GM19025 (cell line): ENCODE data around the gene FMNL2.
"Not testable (repeated sequence)": the region's sequence is repeated elsewhere in the genome, so short reads cannot be mapped to it uniquely, and the experiment has no call there.

Experiments
- ATAC-seq: cut with Tn5 transposase; IDR thresholded peaks from one replicate; pipeline ENCODE4 v1.9.1; 2021; ENCODE audit warnings: mild to moderate bottlenecking, low read depth, moderate library complexity; ENCODE audit not compliant: unreplicated experiment

The FMNL2 gene

GRCh38 chr2:152510621-152511020 is 175.6 kb downstream of the FMNL2 start:
- no peak for ATAC-seq

- no peak for ATAC-seq
Measured at GRCh38 chr2:152511981-152512380, 177.0 kb downstream of the FMNL2 start.

- ATAC-seq: no peak
Measured at GRCh38 chr2:152513029-152513428, 178.1 kb downstream of the FMNL2 start.

- ATAC-seq: no peak
Measured at GRCh38 chr2:152513681-152514080, 178.7 kb downstream of the FMNL2 start.

GRCh38 chr2:152518034-152518433 is 183.1 kb downstream of the FMNL2 start:
- ATAC-seq: no peak

GRCh38 chr2:152518641-152519580 is 183.9 kb downstream of the FMNL2 start:
- ATAC-seq: no peak

GRCh38 chr2:152519581-152519952 is 184.6 kb downstream of the FMNL2 start:
- ATAC-seq: no peak

- no peak for ATAC-seq
Measured at GRCh38 chr2:152520759-152521158, 185.8 kb downstream of the FMNL2 start.

- not testable (repeated sequence) for ATAC-seq
Measured at GRCh38 chr2:152522446-152522845, 187.5 kb downstream of the FMNL2 start.

- no peak for ATAC-seq
Measured at GRCh38 chr2:152523091-152523490, 188.1 kb downstream of the FMNL2 start.

- ATAC-seq: no peak
Measured at GRCh38 chr2:152525277-152525838, 190.4 kb downstream of the FMNL2 start.

GRCh38 chr2:152529420-152530115 is 194.6 kb downstream of the FMNL2 start:
- no peak for ATAC-seq

GRCh38 chr2:152532241-152532640 is 197.3 kb downstream of the FMNL2 start:
- ATAC-seq: no peak

- ATAC-seq: no peak
Measured at GRCh38 chr2:152534460-152535135, 199.6 kb downstream of the FMNL2 start.

- no peak for ATAC-seq
Measured at GRCh38 chr2:152537081-152537651, 202.2 kb downstream of the FMNL2 start.

GRCh38 chr2:152539424-152539823 is 204.4 kb downstream of the FMNL2 start:
- ATAC-seq: no peak

- no peak for ATAC-seq
Measured at GRCh38 chr2:152541712-152542111, 206.7 kb downstream of the FMNL2 start.

- ATAC-seq: no peak
Measured at GRCh38 chr2:152542337-152542994, 207.5 kb downstream of the FMNL2 start.

- ATAC-seq: no peak
Measured at GRCh38 chr2:152542995-152543481, 208.1 kb downstream of the FMNL2 start.

GRCh38 chr2:152543717-152544116 is 208.7 kb downstream of the FMNL2 start:
- ATAC-seq: no peak
